ENCODE results near the gene ESYT2. TPM values are rescaled to one million over a fixed set of nuclear protein-coding genes. Genes with fewer than 3 reads are reported as not detected.

Gene ESYT2
- total RNA-seq, 4 donors from 2014 or later: 91.6 to 159 (median 100) TPM

- Histone ChIP-seq H3K27ac (no peak overlapping the region), H3K9me3 (no peaks in the 10 kb centered on the region), H3K4me3 (no peak overlapping the region), H3K36me3 (no peaks in the 10 kb centered on the region), H3K27me3 (no peaks in the 10 kb centered on the region), H3K4me1 (no peaks in the 10 kb centered on the region)
- intact Hi-C loops (cut with DNase I; ENCODE audit: low total_unique reads): no loop called here
- no peak for DNase-seq
- TF ChIP-seq, protein P1, sequence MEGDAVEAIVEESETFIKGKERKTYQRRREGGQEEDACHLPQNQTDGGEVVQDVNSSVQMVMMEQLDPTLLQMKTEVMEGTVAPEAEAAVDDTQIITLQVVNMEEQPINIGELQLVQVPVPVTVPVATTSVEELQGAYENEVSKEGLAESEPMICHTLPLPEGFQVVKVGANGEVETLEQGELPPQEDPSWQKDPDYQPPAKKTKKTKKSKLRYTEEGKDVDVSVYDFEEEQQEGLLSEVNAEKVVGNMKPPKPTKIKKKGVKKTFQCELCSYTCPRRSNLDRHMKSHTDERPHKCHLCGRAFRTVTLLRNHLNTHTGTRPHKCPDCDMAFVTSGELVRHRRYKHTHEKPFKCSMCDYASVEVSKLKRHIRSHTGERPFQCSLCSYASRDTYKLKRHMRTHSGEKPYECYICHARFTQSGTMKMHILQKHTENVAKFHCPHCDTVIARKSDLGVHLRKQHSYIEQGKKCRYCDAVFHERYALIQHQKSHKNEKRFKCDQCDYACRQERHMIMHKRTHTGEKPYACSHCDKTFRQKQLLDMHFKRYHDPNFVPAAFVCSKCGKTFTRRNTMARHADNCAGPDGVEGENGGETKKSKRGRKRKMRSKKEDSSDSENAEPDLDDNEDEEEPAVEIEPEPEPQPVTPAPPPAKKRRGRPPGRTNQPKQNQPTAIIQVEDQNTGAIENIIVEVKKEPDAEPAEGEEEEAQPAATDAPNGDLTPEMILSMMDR (IDR thresholded peaks at IDR 0.05): no peak
- TF ChIP-seq POLR2A (IDR thresholded peaks at IDR 0.05): no peak
These were observed 68.4 kb downstream of the ESYT2 start for GRCh38 chr7:158760936-158761335.

- intact Hi-C loops (cut with DNase I; ENCODE audit: low total_unique reads): no loop called here
- DNase-seq: no peak
- Histone ChIP-seq H3K36me3 (no peaks in the 10 kb centered on the region), H3K4me3 (no peak overlapping the region), H3K27me3 (no peaks in the 10 kb centered on the region), H3K27ac (no peak overlapping the region), H3K9me3 (no peaks in the 10 kb centered on the region), H3K4me1 (no peaks in the 10 kb centered on the region)
- TF ChIP-seq, protein P1 (IDR thresholded peaks at IDR 0.05): no peak
- no peak for TF ChIP-seq POLR2A (IDR thresholded peaks at IDR 0.05)
These were observed 68.9 kb downstream of the ESYT2 start for GRCh38 chr7:158760445-158760764.

GRCh38 chr7:158759749-158760444, 69.4 kb downstream of the ESYT2 start:
- H3K27me3 ChIP-seq: no peaks in the 10 kb centered on the region
- DNase-seq: no peak
- H3K4me3 ChIP-seq: no peak overlapping the region
- H3K4me1 ChIP-seq: no peaks in the 10 kb centered on the region
- TF ChIP-seq POLR2A (IDR thresholded peaks at IDR 0.05): no peak
- TF ChIP-seq, protein P1 (IDR thresholded peaks at IDR 0.05): no peak
- no peaks in the 10 kb centered on the region for H3K36me3 ChIP-seq
- no peaks in the 10 kb centered on the region for H3K9me3 ChIP-seq
- intact Hi-C loops (cut with DNase I; ENCODE audit: low total_unique reads): no loop called here
- H3K27ac ChIP-seq: no peak overlapping the region

- intact Hi-C loops (cut with DNase I; ENCODE audit: low total_unique reads): no loop called here
- no peak for TF ChIP-seq POLR2A (IDR thresholded peaks at IDR 0.05)
- TF ChIP-seq, protein P1 (IDR thresholded peaks at IDR 0.05): no peak
- H3K4me1 ChIP-seq: no peaks in the 10 kb centered on the region
- no peak overlapping the region for H3K4me3 ChIP-seq
- no peaks in the 10 kb centered on the region for H3K27me3 ChIP-seq
- no peak for DNase-seq
- no peaks in the 10 kb centered on the region for H3K9me3 ChIP-seq
- H3K36me3 ChIP-seq: no peaks in the 10 kb centered on the region
- H3K27ac ChIP-seq: no peak overlapping the region
These were observed 70.1 kb downstream of the ESYT2 start for GRCh38 chr7:158759245-158759614.

GRCh38 chr7:158758586-158759244, 70.6 kb downstream of the ESYT2 start:
- H3K27ac ChIP-seq: no peak overlapping the region
- no peaks in the 10 kb centered on the region for H3K4me1 ChIP-seq
- no peaks in the 10 kb centered on the region for H3K36me3 ChIP-seq
- TF ChIP-seq, protein P1 (IDR thresholded peaks at IDR 0.05): no peak
- TF ChIP-seq POLR2A (IDR thresholded peaks at IDR 0.05): no peak
- no peak for DNase-seq
- intact Hi-C loops (cut with DNase I; ENCODE audit: low total_unique reads): no loop called here
- no peak overlapping the region for H3K4me3 ChIP-seq
- H3K27me3 ChIP-seq: no peaks in the 10 kb centered on the region
- H3K9me3 ChIP-seq: no peaks in the 10 kb centered on the region

All from uterus (tissue), 4 donors.